ENCODE results near the gene LSM3. TPM values are rescaled to one million over a fixed set of nuclear protein-coding genes. Genes with fewer than 3 reads are reported as not detected.

LSM3 gene
- total RNA-seq, 1 experiment from 2014 or later = 23.0 TPM

DNA sequence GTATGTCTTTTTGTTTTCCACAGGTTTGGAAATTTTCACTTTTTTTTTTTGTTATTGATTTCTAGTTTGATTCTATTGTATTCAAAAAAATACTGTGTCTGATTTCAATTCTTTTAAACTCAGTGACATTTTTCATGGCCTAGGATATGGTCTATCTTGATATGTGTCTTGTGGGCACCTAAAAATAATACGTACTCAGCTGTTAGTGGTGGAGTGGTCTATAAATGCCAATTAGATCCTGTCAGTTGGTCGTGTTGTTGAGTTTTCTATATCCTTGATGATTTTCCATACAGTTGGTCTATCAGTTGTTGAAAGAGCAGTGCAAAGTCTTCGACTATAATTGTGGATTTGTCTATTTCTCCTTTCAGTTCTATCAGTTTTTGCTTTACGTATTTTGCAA lies 61.7 kb downstream of the LSM3 start:
- no peak for DNase-seq (ENCODE audit: low read depth)

DNA sequence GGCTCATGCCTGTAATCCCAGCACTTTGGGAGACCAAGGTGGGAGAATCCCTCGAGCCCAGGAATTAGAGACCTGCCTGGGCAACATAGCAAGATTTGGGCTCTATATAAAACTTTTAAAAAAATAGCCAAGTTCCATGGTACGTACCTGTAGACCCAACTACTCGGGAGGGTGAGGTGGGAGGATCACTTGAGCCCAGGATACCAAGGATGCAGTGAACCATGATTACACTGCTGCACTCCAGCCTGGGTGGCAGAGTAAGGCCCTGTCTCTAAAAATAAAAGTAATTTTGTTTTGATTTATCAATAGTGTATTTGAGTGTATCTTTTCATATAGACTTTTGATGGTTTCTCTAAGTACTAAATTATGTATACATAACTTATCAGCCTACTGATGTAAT lies 63.1 kb downstream of the LSM3 start:
- DNase-seq (ENCODE audit: low read depth) = no peak

DNA sequence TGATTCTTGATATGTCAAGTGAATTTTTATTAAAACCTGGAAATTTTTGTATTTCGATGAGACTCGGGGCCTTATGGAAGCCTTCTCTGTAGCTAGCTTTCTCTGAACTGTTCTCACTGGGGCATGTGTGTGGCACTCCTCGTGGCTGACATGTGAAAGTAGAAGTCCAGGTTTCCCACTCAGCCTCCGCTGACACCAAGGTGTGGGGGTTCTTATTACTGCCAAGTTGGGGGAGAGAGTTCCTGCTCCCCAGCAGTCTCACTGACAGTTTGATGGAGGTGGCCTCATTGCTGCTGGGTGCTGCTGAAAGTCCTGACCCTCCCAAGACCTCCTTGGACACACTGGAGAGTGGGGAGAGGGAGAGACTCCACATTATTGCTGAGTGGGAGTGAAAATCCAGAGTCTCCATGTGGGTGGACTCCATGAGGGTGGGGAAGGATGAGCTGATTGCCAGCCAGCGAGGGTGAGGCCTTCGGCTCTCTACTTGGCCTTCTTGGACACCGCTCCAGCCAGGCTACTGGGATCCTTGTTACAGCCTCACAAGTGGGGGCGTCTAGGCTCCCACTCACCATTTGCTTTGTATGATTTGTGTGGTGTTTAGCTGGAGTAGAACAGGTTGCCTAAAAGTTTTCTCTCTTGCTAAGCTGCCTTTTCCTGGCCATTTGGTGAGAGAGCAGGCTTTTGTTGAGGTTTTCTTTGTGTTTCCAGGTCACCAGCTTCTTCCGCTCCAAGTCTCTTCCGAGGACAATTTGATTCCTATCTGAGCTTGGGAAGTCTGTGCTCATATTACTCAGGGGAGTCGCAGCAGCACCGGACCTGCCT lies 64.1 kb downstream of the LSM3 start:
- DNase-seq (ENCODE audit: low read depth) = no peak

DNA sequence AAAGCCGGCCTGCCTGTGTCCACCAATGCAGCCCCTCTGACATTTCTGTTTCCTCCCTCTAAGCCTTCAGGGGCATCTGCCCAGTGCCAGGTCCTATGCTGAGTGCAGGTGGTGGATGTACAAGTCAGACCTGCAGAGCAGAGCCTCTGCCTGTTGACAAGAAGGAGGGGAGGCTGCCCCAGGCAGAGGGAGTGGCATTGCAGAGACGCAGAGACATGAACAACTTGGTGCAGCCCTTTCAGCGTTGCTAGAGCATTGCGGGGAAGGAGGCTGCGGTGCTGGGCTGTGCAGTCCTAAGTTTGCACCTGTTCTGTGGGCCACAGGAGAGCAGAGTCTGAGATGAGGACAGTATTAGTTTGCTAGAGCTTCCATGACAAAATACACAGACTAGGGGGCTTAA lies 65.2 kb downstream of the LSM3 start:
- no peak for DNase-seq (ENCODE audit: low read depth)

DNA sequence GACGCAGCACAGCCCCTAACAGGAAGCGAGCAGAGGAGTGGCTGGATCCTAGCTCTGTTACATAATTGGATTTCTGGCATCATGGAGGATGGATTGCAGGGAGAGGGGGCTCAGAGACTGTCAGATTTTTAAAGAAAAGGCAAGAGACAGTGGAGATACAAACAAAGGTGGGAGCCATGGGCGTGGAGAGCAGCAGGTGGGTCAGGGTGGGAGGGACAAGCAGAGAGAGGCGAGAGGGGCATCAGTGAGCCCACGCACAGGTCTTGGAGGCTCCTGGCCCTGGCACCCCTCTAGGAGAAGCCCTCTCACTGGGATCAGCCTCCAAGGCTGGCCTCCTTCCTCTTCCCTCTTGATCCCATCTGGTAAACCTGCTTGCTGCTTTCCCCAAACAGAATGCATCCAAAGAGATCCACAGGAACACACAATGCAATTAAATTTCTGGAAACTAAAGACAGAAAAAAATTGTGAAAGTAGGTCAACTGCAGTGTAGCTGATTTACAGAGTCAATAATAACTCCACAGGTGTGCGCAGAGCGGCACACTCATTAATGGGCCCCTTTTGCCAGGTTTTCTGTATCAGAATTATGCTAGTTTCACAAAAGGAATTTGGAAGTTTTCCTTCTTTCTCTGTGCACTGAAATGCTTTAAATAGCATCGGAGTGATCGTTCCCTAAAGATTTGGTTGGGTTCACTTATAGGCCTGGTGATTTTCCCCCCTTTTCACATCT lies 66.1 kb downstream of the LSM3 start:
- no peak for DNase-seq (ENCODE audit: low read depth)

DNA sequence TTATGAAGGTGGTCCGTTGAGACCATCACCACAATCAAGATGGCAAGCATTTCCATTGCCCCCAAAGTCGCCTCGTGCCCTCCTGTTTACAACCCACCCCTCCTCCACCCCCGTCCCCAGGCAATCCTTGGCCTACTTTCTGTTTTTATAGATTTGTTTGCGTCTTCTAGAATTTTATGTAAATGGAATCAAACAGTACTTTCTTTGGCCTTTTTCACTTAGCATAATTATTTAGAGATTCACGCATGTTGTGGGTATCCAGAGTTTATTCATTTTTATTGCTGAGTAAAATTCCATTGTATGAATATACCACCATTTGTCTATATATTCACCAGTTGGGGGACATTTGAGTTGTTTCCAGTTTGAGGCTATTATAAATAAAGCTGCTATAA lies 66.6 kb downstream of the LSM3 start:
- DNase-seq (ENCODE audit: low read depth) = no peak

DNA sequence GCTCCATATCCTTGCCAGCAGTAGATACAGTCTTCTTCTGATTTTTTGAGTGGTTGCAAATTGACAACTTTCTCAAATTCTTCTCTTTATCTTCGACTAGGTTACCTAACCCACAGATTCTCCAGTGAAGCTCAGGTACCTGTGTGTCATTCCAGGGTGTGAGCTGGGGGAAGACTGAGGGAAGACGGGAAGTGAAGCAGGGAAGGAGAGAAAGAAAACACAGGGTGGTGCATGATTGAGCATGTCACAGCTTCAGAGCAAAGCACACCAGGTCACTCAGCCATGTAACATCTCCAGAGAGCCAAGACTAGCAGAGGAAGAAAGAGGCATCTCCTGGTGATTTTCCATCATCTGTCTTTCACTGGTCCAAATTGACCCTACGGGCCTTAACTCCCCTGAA lies 67.2 kb downstream of the LSM3 start:
- DNase-seq (ENCODE audit: low read depth) = no peak

DNA sequence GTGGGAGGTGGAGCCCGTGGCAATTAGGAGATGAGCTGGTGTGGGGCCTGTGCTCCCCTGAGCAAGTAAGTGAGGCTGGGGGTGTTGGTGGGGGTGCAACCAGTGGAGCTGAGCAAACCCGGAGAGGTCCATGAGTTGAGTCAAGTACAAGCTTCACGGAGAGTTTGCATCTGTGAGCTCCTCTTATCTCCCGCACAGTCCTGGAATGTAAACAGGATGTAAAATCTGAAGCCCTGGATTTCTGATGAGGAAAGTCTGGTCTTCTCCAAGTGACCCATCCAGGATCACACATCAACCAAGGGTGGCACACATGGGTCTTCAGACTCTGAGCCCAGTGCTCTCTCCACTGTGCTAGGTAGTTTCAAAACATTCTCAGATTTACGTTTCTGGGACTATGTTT lies 67.8 kb downstream of the LSM3 start:
- DNase-seq (ENCODE audit: low read depth) = no peak

DNA sequence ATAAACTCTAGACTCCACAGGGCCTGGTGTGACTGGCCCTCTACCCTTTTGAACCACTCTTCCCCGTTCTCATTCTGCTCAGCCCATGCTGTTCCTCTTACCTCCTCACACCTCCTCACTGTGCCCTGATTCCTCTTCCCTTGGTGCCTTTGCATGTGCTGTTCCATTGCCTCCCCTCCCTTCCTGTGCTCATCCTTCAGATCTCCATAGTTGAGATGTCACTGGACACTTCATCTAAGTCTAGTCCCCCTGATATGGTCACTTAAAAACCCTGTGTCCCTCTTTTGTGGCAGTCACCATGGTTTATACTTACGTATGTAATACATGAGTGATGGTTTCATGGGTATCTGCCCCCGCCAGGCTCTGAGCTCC lies 69.8 kb downstream of the LSM3 start:
- no peak for DNase-seq (ENCODE audit: low read depth)

DNA sequence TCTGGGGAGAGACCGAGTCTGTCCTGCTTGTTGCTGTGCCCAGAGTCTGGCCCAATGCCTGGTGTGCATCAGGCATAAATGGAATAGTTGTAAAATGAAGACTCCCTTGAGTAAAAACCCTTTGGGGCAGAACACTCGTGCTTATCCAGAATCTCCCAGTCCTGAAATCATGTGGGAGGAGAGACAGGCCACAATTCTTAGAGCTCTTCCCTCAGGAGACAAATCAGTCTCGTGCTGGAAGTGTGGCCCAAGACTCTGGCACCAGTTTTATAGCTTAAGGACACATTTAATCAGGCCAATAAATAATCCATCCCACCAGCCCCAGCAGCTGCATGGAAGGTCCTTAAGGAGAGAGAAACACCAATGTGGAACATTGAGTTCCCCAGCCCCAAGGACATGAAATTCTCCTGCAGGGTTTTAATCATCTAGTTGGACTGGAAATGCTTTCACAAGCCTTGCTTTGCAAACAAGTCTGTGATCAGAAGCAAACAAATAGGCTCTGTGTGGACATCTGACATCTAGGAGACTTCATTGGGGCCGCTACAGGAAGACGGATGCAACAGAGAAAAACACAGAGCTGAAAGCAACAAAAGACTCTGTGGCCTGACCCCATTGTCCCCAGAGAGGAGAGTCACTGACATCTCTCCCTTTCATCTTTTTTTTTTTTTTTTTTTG lies 70.4 kb downstream of the LSM3 start:
- no peak for DNase-seq (ENCODE audit: low read depth)

Other genes with a start within 250 kb of the LSM3 start
- gene CHCHD4, start 53.9 kb upstream of the LSM3 start, total RNA-seq (2014; rRNA removed; shearing (Covaris generic)) = 19.3 and 23.4 TPM in 2 replicates
- 55.9 and 73.2 TPM in 2 replicates for gene TMEM43, start 53.8 kb upstream of the LSM3 start, total RNA-seq (2014; rRNA removed; shearing (Covaris generic))
- 8.9 and 13.0 TPM in 2 replicates for gene XPC, start 216 bp upstream of the LSM3 start, total RNA-seq (2014; rRNA removed; shearing (Covaris generic))
- gene SLC6A6, start 223.8 kb downstream of the LSM3 start, total RNA-seq (2014; rRNA removed; shearing (Covaris generic)) = 24.6 and 43.3 TPM in 2 replicates